Measurements from ENCODE around the gene NCMAP.

NCMAP gene

GRCh38 chr1:24605534-24606295 is 49.8 kb downstream of the NCMAP start:
- H3K4me3 ChIP-seq (ENCODE audit: low read depth, low read length) = no peak overlapping the region
- no peak for DNase-seq (ENCODE audit: low read depth)
- TF ChIP-seq MAX (IDR thresholded peaks at IDR 0.05; ENCODE audit: low read depth, low read length) = no peak

GRCh38 chr1:24606296-24606605 is 50.4 kb downstream of the NCMAP start:
- DNase-seq (ENCODE audit: low read depth) = no peak
- no peak overlapping the region for H3K4me3 ChIP-seq (ENCODE audit: low read depth, low read length)
- TF ChIP-seq MAX (IDR thresholded peaks at IDR 0.05; ENCODE audit: low read depth, low read length) (no peak), CTCF (IDR thresholded peaks at IDR 0.05; ENCODE audit: low read depth, low read length) (no peak), POLR2A (IDR thresholded peaks at IDR 0.05; ENCODE audit: extremely low read depth, insufficient read length) (no peak), MYC (IDR thresholded peaks at IDR 0.05; ENCODE audit: low read depth, low read length) (no peak)

- no peak overlapping the region for H3K4me3 ChIP-seq (ENCODE audit: low read depth, low read length)
- no peak for DNase-seq (ENCODE audit: low read depth)
- no peak for TF ChIP-seq MYC (IDR thresholded peaks at IDR 0.05; ENCODE audit: low read depth, low read length)
- TF ChIP-seq POLR2A (IDR thresholded peaks at IDR 0.05; ENCODE audit: extremely low read depth, insufficient read length) = no peak
- no peak for TF ChIP-seq CTCF (IDR thresholded peaks at IDR 0.05; ENCODE audit: low read depth, low read length)
- no peak for TF ChIP-seq MAX (IDR thresholded peaks at IDR 0.05; ENCODE audit: low read depth, low read length)
Observed at GRCh38 chr1:24606621-24607020, 50.7 kb downstream of the NCMAP start.

- no peak for DNase-seq (ENCODE audit: low read depth)
- TF ChIP-seq MAX (IDR thresholded peaks at IDR 0.05; ENCODE audit: low read depth, low read length) = no peak
Observed at GRCh38 chr1:24609949-24610517, 54.1 kb downstream of the NCMAP start.

GRCh38 chr1:24619376-24619775 is 63.5 kb downstream of the NCMAP start:
- TF ChIP-seq POLR2A (IDR thresholded peaks at IDR 0.05; ENCODE audit: extremely low read depth, insufficient read length) (no peak), MAX (IDR thresholded peaks at IDR 0.05; ENCODE audit: low read depth, low read length) (no peak)
- no peak overlapping the region for H3K4me3 ChIP-seq (ENCODE audit: low read depth, low read length)
- no peak for DNase-seq (ENCODE audit: low read depth)

More at GRCh38 chr1:24609949-24610517, 54.1 kb downstream of the NCMAP start:
- H3K4me3 ChIP-seq (ENCODE audit: low read depth, low read length) = no peak overlapping the region

- no peak overlapping the region for H3K4me3 ChIP-seq (ENCODE audit: low read depth, low read length)
- no peak for DNase-seq (ENCODE audit: low read depth)
- no peak for TF ChIP-seq POLR2A (IDR thresholded peaks at IDR 0.05; ENCODE audit: extremely low read depth, insufficient read length)
- no peak for TF ChIP-seq MAX (IDR thresholded peaks at IDR 0.05; ENCODE audit: low read depth, low read length)
- no peak for TF ChIP-seq CTCF (IDR thresholded peaks at IDR 0.05; ENCODE audit: low read depth, low read length)
- no peak for TF ChIP-seq MYC (IDR thresholded peaks at IDR 0.05; ENCODE audit: low read depth, low read length)
Observed at GRCh38 chr1:24620678-24621077, 64.8 kb downstream of the NCMAP start.

- DNase-seq (ENCODE audit: low read depth) = no peak
- H3K4me3 ChIP-seq (ENCODE audit: low read depth, low read length) = no peak overlapping the region
- TF ChIP-seq POLR2A (IDR thresholded peaks at IDR 0.05; ENCODE audit: extremely low read depth, insufficient read length) = no peak
- TF ChIP-seq MYC (IDR thresholded peaks at IDR 0.05; ENCODE audit: low read depth, low read length) = no peak
- no peak for TF ChIP-seq MAX (IDR thresholded peaks at IDR 0.05; ENCODE audit: low read depth, low read length)
- no peak for TF ChIP-seq CTCF (IDR thresholded peaks at IDR 0.05; ENCODE audit: low read depth, low read length)
Observed at GRCh38 chr1:24621121-24621520, 65.2 kb downstream of the NCMAP start.

Data from NB4 (cell line).